B cell (primary cell): Measurements from ENCODE around the gene CAP1. TPM values are rescaled to one million over a fixed set of nuclear protein-coding genes. Genes with fewer than 3 reads are reported as not detected.
A peak's percentile ranks its signal among the peaks of the same experiment; 100 is the strongest.

Experiments used
- ATAC-seq: fragments of 200-7000 bp; cut with Tn5 transposase; one replicate; pipeline ENCODE4 v1.10.0; 2021; ENCODE audit warnings: low read depth, mild to moderate bottlenecking, moderate number of reproducible peaks, moderate library complexity
- CTCF ChIA-PET: fragments of 350-600 bp; sonication (Branson Sonifier 250); formaldehyde crosslinking; loops from one replicate; lab custom pipeline; 2021; ENCODE audit warnings: antibody characterized with exemption, inconsistent platforms; lab: Charles Lee
- POLR2A ChIA-PET: fragments of 350-600 bp; sonication (Branson Sonifier 250); formaldehyde crosslinking; loops from one replicate; lab custom pipeline; 2021; ENCODE audit warnings: antibody characterized with exemption; lab: Charles Lee
- DNase-seq: peaks from one replicate; pipeline ENCODE4 v3.0.0; 2013
- H2AFZ ChIP-seq: 2 replicates; pipeline ENCODE4 v1.6.1; 2012; ENCODE audit warnings: mild to moderate bottlenecking, low read depth, low read length; ENCODE audit not compliant: insufficient read depth, poor library complexity, severe bottlenecking
- H3K27ac ChIP-seq, 2 donors: 1 replicate in 1 of 2; 2 replicates in 1 of 2; pipeline ENCODE4 v1.5.1; 2012 to 2013; ENCODE audit warnings: low read length in 2 of 2, mild to moderate bottlenecking in 2 of 2, moderate library complexity in 1 of 2
- H3K27me3 ChIP-seq, 4 experiments: fragments of 200-600 bp in 1 of 4; sonication (generic) in 1 of 4; replicated peaks in 1 of 4; 1 replicate in 2 of 4; 2 replicates in 2 of 4; pipeline versions ENCODE4 v1.6.1 to v1.7.0; 2013 to 2016; ENCODE audit warnings: low read length in 3 of 4, mild to moderate bottlenecking in 2 of 4, mixed read lengths in 1 of 4, moderate library complexity in 1 of 4; ENCODE audit not compliant: insufficient read depth in 4 of 4, control insufficient read depth in 3 of 4; ENCODE audit errors: control extremely low read depth in 1 of 4
- H3K36me3 ChIP-seq, 2 experiments: replicated peaks in 1 of 2; 1 replicate in 1 of 2; 2 replicates in 1 of 2; pipeline versions ENCODE4 v1.6.1 to v1.7.1; 2013; ENCODE audit warnings: low read length in 1 of 2; ENCODE audit not compliant: insufficient read depth in 2 of 2, control insufficient read depth in 1 of 2; ENCODE audit errors: control extremely low read depth in 1 of 2, extremely low read depth in 1 of 2
- H3K4me1 ChIP-seq, 2 donors: fragments of 200-600 bp in 1 of 2; sonication (generic) in 1 of 2; 1 replicate in 1 of 2; 2 replicates in 1 of 2; pipeline versions ENCODE4 v1.5.1 to v1.6.1; 2013 to 2017; ENCODE audit warnings: low read length in 2 of 2; ENCODE audit not compliant: control insufficient read depth in 2 of 2, insufficient read depth in 2 of 2
- H3K4me2 ChIP-seq: replicated peaks from 2 replicates; pipeline ENCODE3; 2012; ENCODE audit warnings: mild to moderate bottlenecking, low read depth, low read length; ENCODE audit not compliant: poor library complexity, severe bottlenecking
- H3K4me3 ChIP-seq, 5 experiments: fragments of 200-600 bp in 1 of 5; sonication (generic) in 1 of 5; 1 replicate in 3 of 5; 2 replicates in 2 of 5; pipeline versions ENCODE4 v1.5.1 to v1.7.0; 2011 to 2016; ENCODE audit warnings: low read length in 4 of 5, mild to moderate bottlenecking in 4 of 5, low read depth in 2 of 5, control low read depth in 1 of 5, moderate library complexity in 1 of 5; ENCODE audit not compliant: insufficient read depth in 1 of 5; ENCODE audit errors: control extremely low read depth in 1 of 5, extremely low read depth in 1 of 5
- H3K79me2 ChIP-seq: fragments of 200-600 bp; sonication (generic); one replicate; pipeline ENCODE4 v1.6.0; 2016; ENCODE audit warnings: low read length; ENCODE audit not compliant: control insufficient read depth, insufficient read depth
- H3K9ac ChIP-seq: fragments of 200-600 bp; sonication (generic); 2 replicates; pipeline ENCODE4 v1.6.1; 2017; ENCODE audit warnings: mild to moderate bottlenecking, low read length, moderate library complexity
- H3K9me3 ChIP-seq, 3 donors: one replicate each; pipeline versions ENCODE4 v1.6.1 to v1.7.1; 2013; ENCODE audit warnings: low read length in 2 of 3; ENCODE audit not compliant: control insufficient read depth in 2 of 3, insufficient read depth in 1 of 3; ENCODE audit errors: control extremely low read depth in 1 of 3
- H4K20me1 ChIP-seq: 2 replicates; pipeline ENCODE4 v1.6.0; 2012; ENCODE audit warnings: mild to moderate bottlenecking, low read length; ENCODE audit not compliant: insufficient read depth, control insufficient read depth, poor library complexity, severe bottlenecking
- H3K27ac Mint-ChIP-seq: one replicate; pipeline ENCODE4 v1.8.0; 2021; ENCODE audit warnings: mixed read lengths
- H3K27me3 Mint-ChIP-seq: one replicate; pipeline ENCODE4 v1.8.0; 2021; ENCODE audit warnings: mixed read lengths
- H3K4me1 Mint-ChIP-seq: one replicate; pipeline ENCODE4 v1.8.0; 2021; ENCODE audit warnings: mixed read lengths
- H3K4me3 Mint-ChIP-seq: one replicate; pipeline ENCODE4 v1.8.0; 2021; ENCODE audit warnings: mixed read lengths
- H3K9me3 Mint-ChIP-seq: one replicate; pipeline ENCODE4 v1.8.0; 2022; ENCODE audit warnings: mixed read lengths; ENCODE audit not compliant: insufficient read depth
- CTCF ChIP-seq: fragments of 200-600 bp; IDR thresholded peaks from one replicate; pipeline ENCODE4 v1.8.0; 2022; ENCODE audit warnings: antibody characterized with exemption, mild to moderate bottlenecking
- EZH2 ChIP-seq: IDR thresholded peaks from 2 replicates; pipeline ENCODE4 v1.6.1; 2012; ENCODE audit warnings: borderline replicate concordance, low read depth, mild to moderate bottlenecking, moderate library complexity, low read length; ENCODE audit not compliant: insufficient read depth, poor library complexity, severe bottlenecking
- WGBS: methylation state at CpG from one replicate; pipeline ENCODE4 v1.1.5; 2013; ENCODE audit warnings: missing lambda C conversion rate; ENCODE audit not compliant: insufficient coverage; 5-methylcytosine and 5-hydroxymethylcytosine counted together
- intact Hi-C: fragments of 100-400 bp; cut with micrococcal nuclease; formaldehyde crosslinking; loops from one replicate; pipeline ENCODE4 v1.10.0; 2022
- polyA plus RNA-seq: library from polyadenylated mRNA; depleted of rRNA; stranded (reverse); fragments of >200 nt; gene quantifications from 2 replicates; pipeline ENCODE4 v1.2.3, GENCODE V29; 2012
- total RNA-seq, 2 donors: library from RNA; stranded (reverse); fragments of 120-200 nt in 1 of 2; gene quantifications; 1 replicate in 1 of 2; 2 replicates in 1 of 2; pipeline versions ENCODE4 v1.2.3 to v1.2.4, GENCODE V29; 2013 to 2022

CAP1 gene
- total and polyA plus RNA-seq, 2 donors (not counting 1 experiment from before 2014, with no cell fraction given): 175 to 203 TPM

GRCh38 chr1:40059338-40059959 lies 18.9 kb downstream of the CAP1 start:
- Mint-ChIP-seq H3K4me3 (peak overlapping the region; percentile 82), H3K4me1 (peaks cover 90% of the 10 kb centered on the region), H3K9me3 (no peaks in the 10 kb centered on the region), H3K27me3 (no peaks in the 10 kb centered on the region), H3K27ac (peak overlapping the region; percentile 89)
- Histone ChIP-seq H3K79me2 (peaks cover 77% of the 10 kb centered on the region), H3K9ac (peak overlapping the region; percentile 17), H3K4me3 (peak overlapping the region in 4 of 5 experiments; percentile 16 to 45 (median 26)), H3K36me3 (peaks cover 4 to 76% of the 10 kb centered on the region in 2 experiments), H3K27ac (peak overlapping the region; percentile 43 to 82), H3K27me3 (no peaks in the 10 kb centered on the region), H3K4me1 (peaks cover 96 to 98% of the 10 kb centered on the region in 2 donors), H2AFZ (no peak overlapping the region), H3K4me2 (peak overlapping the region; percentile 71), H4K20me1 (peaks cover 21% of the 10 kb centered on the region), H3K9me3 (no peaks in the 10 kb centered on the region)
- CTCF ChIA-PET: interaction anchor here (1.0 to 1.9 kb wide), 2 partner anchors 27 to 157 kb away, joined by 3 to 6 read pairs; no protein-coding TSS in a partner anchor
- intact Hi-C loops: no loop called here
- WGBS: 20% methylated on average over 2 of the region's 4 CpGs
- TF ChIP-seq CTCF: no peak
- TF ChIP-seq EZH2: no peak
- peak; percentile 54 for ATAC-seq
- POLR2A ChIA-PET: no interaction called here
- peak; percentile 59 for DNase-seq
